Panc1 (cell line): ENCODE results near the gene CHST9. TPM values are rescaled to one million over a fixed set of nuclear protein-coding genes. Genes with fewer than 3 reads are reported as not detected.

Experiments used
- ATAC-seq: fragments of 200-7000 bp; cut with Tn5 transposase; 2 replicates; pipeline ENCODE4 v1.9.1; 2020; ENCODE audit warnings: mild to moderate bottlenecking, moderate library complexity
- BruUV-seq: library from RNA; stranded (reverse); fragments of 400-500 nt; replicated peaks from 2 replicates; lab custom pipeline; 2021; lab: Mats Ljungman, UMichigan
- CTCF ChIA-PET: fragments of 300-600 bp; sonication (Branson Sonifier 250); formaldehyde crosslinking; loops from one replicate; lab custom pipeline; 2022; ENCODE audit warnings: antibody characterized with exemption; lab: Charles Lee
- POLR2A ChIA-PET: fragments of 300-600 bp; sonication (Branson Sonifier 250); formaldehyde crosslinking; loops from one replicate; lab custom pipeline; 2022; ENCODE audit warnings: antibody characterized with exemption; lab: Charles Lee
- DNase-seq: peaks from one replicate; pipeline ENCODE4 v3.0.0-alpha.2; 2010; ENCODE audit warnings: low read depth, low spot score
- H3K27ac ChIP-seq: 2 replicates; pipeline ENCODE4 v1.5.1; 2011; ENCODE audit warnings: mild to moderate bottlenecking, low read length, inconsistent platforms
- H3K27me3 ChIP-seq: fragments of 200-500 bp; sonication (Bioruptor generic); 2 replicates; pipeline ENCODE4 v1.6.0; 2014; ENCODE audit warnings: low read length, inconsistent platforms; ENCODE audit not compliant: control insufficient read depth, insufficient read depth
- H3K36me3 ChIP-seq: fragments of 200-500 bp; sonication (Bioruptor generic); 2 replicates; pipeline ENCODE4 v1.5.1; 2014; ENCODE audit warnings: inconsistent platforms, mild to moderate bottlenecking, low read length, moderate library complexity; ENCODE audit not compliant: control insufficient read depth, insufficient read depth
- H3K4me1 ChIP-seq: 2 replicates; pipeline ENCODE4 v1.5.1; 2011; ENCODE audit warnings: inconsistent platforms, mild to moderate bottlenecking, low read length, moderate library complexity; ENCODE audit not compliant: control insufficient read depth, insufficient read depth
- H3K4me3 ChIP-seq, 2 experiments: 2 replicates each; pipeline ENCODE4 v1.5.1; 2011 to 2012; ENCODE audit warnings: low read depth in 2 of 2, low read length in 2 of 2, mild to moderate bottlenecking in 2 of 2, inconsistent platforms in 1 of 2, moderate library complexity in 1 of 2
- H3K9me3 ChIP-seq: fragments of 200-500 bp; sonication (Bioruptor generic); 2 replicates; pipeline ENCODE4 v1.5.1; 2014; ENCODE audit warnings: low read depth, mild to moderate bottlenecking, inconsistent platforms, low read length, moderate library complexity; ENCODE audit not compliant: control insufficient read depth, insufficient read depth
- CTCF ChIP-seq: fragments of 450-650 bp; IDR thresholded peaks from 2 replicates; pipeline ENCODE4 v1.5.1; 2017; ENCODE audit warnings: mild to moderate bottlenecking
- POLR2AphosphoS5 ChIP-seq: IDR thresholded peaks from 2 replicates; pipeline ENCODE4 v1.6.1; 2012; ENCODE audit warnings: mild to moderate bottlenecking, low read depth, low read length, moderate library complexity
- REST ChIP-seq, 2 experiments: IDR thresholded peaks; 2 replicates each; pipeline ENCODE4 v1.6.1; 2011 to 2012; ENCODE audit warnings: low read depth in 2 of 2, control low read depth in 1 of 2, low read length in 1 of 2, mild to moderate bottlenecking in 1 of 2, moderate library complexity in 1 of 2; ENCODE audit not compliant: insufficient read depth in 1 of 2
- SIN3A ChIP-seq: IDR thresholded peaks from 2 replicates; pipeline ENCODE4 v1.6.1; 2012; ENCODE audit warnings: low read depth, mild to moderate bottlenecking, low read length, moderate library complexity, borderline replicate concordance; ENCODE audit not compliant: insufficient read depth
- TCF7L2 ChIP-seq: IDR thresholded peaks from 2 replicates; pipeline ENCODE4 v1.6.1; 2011; ENCODE audit warnings: mild to moderate bottlenecking, low read depth, low read length, inconsistent platforms
- in situ Hi-C: cut with HindIII; loops from 2 replicates; pipeline ENCODE4 v1.10.0; 2016; ENCODE audit warnings: low sequenced_read_pairs, low pct_unique_long_range_greater_than_20kb
- intact Hi-C: fragments of 100-400 bp; cut with micrococcal nuclease; formaldehyde crosslinking; loops from one replicate; pipeline ENCODE4 v1.10.0; 2022; ENCODE audit not compliant: unreplicated experiment
- total RNA-seq: library from RNA; stranded (reverse); gene quantifications from one replicate; pipeline ENCODE4 v1.2.1, GENCODE V29; 2021; ENCODE audit not compliant: unreplicated experiment

The CHST9 gene
- total RNA-seq, 1 experiment from 2014 or later, result 0.05 TPM

GRCh38 chr18:27064673-27065072 is 120.4 kb downstream of the CHST9 start:
- DNase-seq, result no peak
- H3K36me3 ChIP-seq, result no peaks in the 10 kb centered on the region
- H3K4me1 ChIP-seq, result no peaks in the 10 kb centered on the region
- TF ChIP-seq REST (IDR thresholded peaks at IDR 0.05; ENCODE audit: insufficient read depth in 1 of 2, low read depth in 2 of 2, low read length in 1 of 2) (no peak), CTCF (no peak), TCF7L2 (no peak), SIN3A (no peak), POLR2AphosphoS5 (no peak)
- no TSS peak for BruUV-seq
- no peaks in the 10 kb centered on the region for H3K27me3 ChIP-seq
- in situ Hi-C loops (no loop called here), intact Hi-C loops (no loop called here)
- no peak overlapping the region for H3K4me3 ChIP-seq
- H3K9me3 ChIP-seq, result no peaks in the 10 kb centered on the region
- ChIA-PET POLR2A (no interaction called here), CTCF (no interaction called here)
- no peak for ATAC-seq
- H3K27ac ChIP-seq, result no peak overlapping the region

- intact Hi-C loops (no loop called here), in situ Hi-C loops (no loop called here)
- Histone ChIP-seq H3K4me1 (no peaks in the 10 kb centered on the region), H3K9me3 (no peaks in the 10 kb centered on the region), H3K4me3 (no peak overlapping the region), H3K27me3 (no peaks in the 10 kb centered on the region), H3K36me3 (no peaks in the 10 kb centered on the region), H3K27ac (no peak overlapping the region)
- BruUV-seq, result no TSS peak
- ChIA-PET CTCF (no interaction called here), POLR2A (no interaction called here)
- ATAC-seq, result no peak
- no peak for DNase-seq
- TF ChIP-seq POLR2AphosphoS5, result no peak
- TF ChIP-seq SIN3A, result no peak
- TF ChIP-seq CTCF, result no peak
- no peak for TF ChIP-seq TCF7L2
- TF ChIP-seq REST (IDR thresholded peaks at IDR 0.05; ENCODE audit: insufficient read depth in 1 of 2, low read depth in 2 of 2, low read length in 1 of 2), result no peak
Measured at GRCh38 chr18:27062802-27063201, 122.3 kb downstream of the CHST9 start.
